Neuronal stem cell (in vitro differentiated cells): ENCODE measurements around the gene MIER3.

Experiments used
- DNase-seq: peaks from one replicate; pipeline ENCODE4 v3.0.0-alpha.2; 2013; ENCODE audit warnings: low spot score
- H2AFZ ChIP-seq: one replicate; pipeline ENCODE4 v1.6.1; 2013; ENCODE audit warnings: mild to moderate bottlenecking, low read length, inconsistent platforms
- H2AK5ac ChIP-seq: 2 replicates; pipeline ENCODE4 v1.6.1; 2013; ENCODE audit warnings: low read depth, mild to moderate bottlenecking, inconsistent platforms, low read length, moderate library complexity, mixed read lengths
- H2BK120ac ChIP-seq: 2 replicates; pipeline ENCODE4 v1.6.1; 2013; ENCODE audit warnings: low read depth, mild to moderate bottlenecking, inconsistent platforms, low read length, moderate library complexity, mixed read lengths
- H2BK12ac ChIP-seq: one replicate; pipeline ENCODE4 v1.6.1; 2013; ENCODE audit warnings: low read length, inconsistent platforms
- H2BK15ac ChIP-seq: 2 replicates; pipeline ENCODE4 v1.6.1; 2013; ENCODE audit warnings: mild to moderate bottlenecking, low read length, inconsistent platforms, mixed read lengths
- H2BK5ac ChIP-seq: one replicate; pipeline ENCODE4 v1.6.1; 2013; ENCODE audit warnings: inconsistent platforms, mild to moderate bottlenecking, low read length, moderate library complexity
- H3K14ac ChIP-seq: one replicate; pipeline ENCODE4 v1.6.1; 2013; ENCODE audit warnings: low read length, inconsistent platforms
- H3K18ac ChIP-seq: 2 replicates; pipeline ENCODE4 v1.6.1; 2013; ENCODE audit warnings: low read length, inconsistent platforms
- H3K23ac ChIP-seq: 2 replicates; pipeline ENCODE4 v1.6.1; 2013; ENCODE audit warnings: low read depth, mild to moderate bottlenecking, mixed read lengths, low read length, inconsistent platforms; ENCODE audit not compliant: poor library complexity
- H3K27ac ChIP-seq: replicated peaks from 3 replicates; pipeline ENCODE4 v1.5.1; 2013; ENCODE audit warnings: low read length, inconsistent platforms
- H3K27me3 ChIP-seq, 3 experiments: 2 replicates each; pipeline ENCODE4 v1.6.1; 2013; ENCODE audit warnings: low read length in 3 of 3, mild to moderate bottlenecking in 2 of 3, inconsistent platforms in 1 of 3, low read depth in 1 of 3, mixed read lengths in 1 of 3, moderate library complexity in 1 of 3; ENCODE audit not compliant: control insufficient read depth in 3 of 3, insufficient read depth in 3 of 3
- H3K36me3 ChIP-seq, 2 donors: replicated peaks in 1 of 2; 2 replicates each; pipeline ENCODE4 v1.6.1; 2013; ENCODE audit warnings: low read length in 2 of 2; ENCODE audit not compliant: control insufficient read depth in 2 of 2, insufficient read depth in 2 of 2
- H3K4ac ChIP-seq: 2 replicates; pipeline ENCODE4 v1.6.1; 2013; ENCODE audit warnings: inconsistent platforms, mild to moderate bottlenecking, low read length, moderate library complexity
- H3K4me1 ChIP-seq, 2 donors: 1 replicate in 1 of 2; 2 replicates in 1 of 2; pipeline ENCODE4 v1.6.1; 2013; ENCODE audit warnings: low read length in 2 of 2, low read depth in 1 of 2; ENCODE audit not compliant: control insufficient read depth in 2 of 2, insufficient read depth in 1 of 2
- H3K4me2 ChIP-seq: one replicate; pipeline ENCODE4 v1.6.1; 2013; ENCODE audit warnings: mild to moderate bottlenecking, low read length, inconsistent platforms; ENCODE audit not compliant: insufficient read depth, poor library complexity, severe bottlenecking
- H3K4me3 ChIP-seq, 2 donors: 2 replicates each; pipeline ENCODE4 v1.5.1; 2013; ENCODE audit warnings: low read length in 2 of 2, mild to moderate bottlenecking in 2 of 2, inconsistent platforms in 1 of 2, moderate library complexity in 1 of 2
- H3K79me1 ChIP-seq: one replicate; pipeline ENCODE4 v1.6.1; 2013; ENCODE audit warnings: low read depth, mild to moderate bottlenecking, inconsistent platforms, low read length, moderate library complexity
- H3K9ac ChIP-seq: one replicate; pipeline ENCODE4 v1.6.1; 2013; ENCODE audit warnings: mild to moderate bottlenecking, low read depth, low read length, inconsistent platforms; ENCODE audit not compliant: poor library complexity
- H3K9me3 ChIP-seq, 2 donors: replicated peaks in 1 of 2; 2 replicates each; pipeline versions ENCODE3 to v1.6.1; 2013; ENCODE audit warnings: low read length in 2 of 2, mild to moderate bottlenecking in 2 of 2, inconsistent platforms in 1 of 2, low read depth in 1 of 2, mixed read lengths in 1 of 2, moderate library complexity in 1 of 2; ENCODE audit not compliant: control insufficient read depth in 2 of 2, insufficient read depth in 1 of 2
- H4K8ac ChIP-seq: one replicate; pipeline ENCODE4 v1.6.1; 2013; ENCODE audit warnings: low read depth, mild to moderate bottlenecking, inconsistent platforms, low read length, moderate library complexity
- H4K91ac ChIP-seq: one replicate; pipeline ENCODE4 v1.6.1; 2013; ENCODE audit warnings: low read length, low read depth, mild to moderate bottlenecking, inconsistent platforms; ENCODE audit not compliant: poor library complexity
- WGBS, 2 donors: extraction: QIAGEN DNeasy Blood & Tissue Kit; methylation state at CpG; one replicate each; pipeline ENCODE4 v1.1.7; 2013; ENCODE audit warnings: missing lambda C conversion rate in 2 of 2, mixed read lengths in 1 of 2; ENCODE audit not compliant: insufficient read length in 2 of 2, insufficient replicate concordance in 1 of 2; ENCODE audit errors: extremely low coverage in 2 of 2; 5-methylcytosine and 5-hydroxymethylcytosine counted together

The MIER3 gene

DNA sequence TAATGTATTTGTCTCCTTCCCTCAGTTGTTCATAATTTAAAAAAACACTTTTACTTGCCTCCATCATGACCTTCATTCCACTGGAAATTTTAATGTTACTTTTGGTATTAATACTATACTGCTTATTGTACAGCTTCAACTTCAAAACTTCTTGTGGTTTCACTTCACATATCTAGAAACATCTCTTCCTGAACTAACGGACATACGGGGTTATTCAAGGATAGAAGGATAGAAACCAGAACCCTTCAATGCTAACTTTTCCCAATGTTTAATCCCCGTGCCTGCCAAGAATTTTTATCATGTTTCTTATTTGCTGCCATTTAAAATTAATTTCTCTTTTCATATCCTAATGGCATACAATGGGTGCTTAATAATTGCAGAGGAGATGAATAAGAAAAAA is 78.9 kb downstream of the MIER3 start:
- no CpG with 5 or more reads among the region's 3 CpGs for WGBS, 2 donors
- H3K14ac ChIP-seq: no peak overlapping the region
- peaks cover 6 to 94% of the 10 kb centered on the region in 2 donors for H3K36me3 ChIP-seq

DNA sequence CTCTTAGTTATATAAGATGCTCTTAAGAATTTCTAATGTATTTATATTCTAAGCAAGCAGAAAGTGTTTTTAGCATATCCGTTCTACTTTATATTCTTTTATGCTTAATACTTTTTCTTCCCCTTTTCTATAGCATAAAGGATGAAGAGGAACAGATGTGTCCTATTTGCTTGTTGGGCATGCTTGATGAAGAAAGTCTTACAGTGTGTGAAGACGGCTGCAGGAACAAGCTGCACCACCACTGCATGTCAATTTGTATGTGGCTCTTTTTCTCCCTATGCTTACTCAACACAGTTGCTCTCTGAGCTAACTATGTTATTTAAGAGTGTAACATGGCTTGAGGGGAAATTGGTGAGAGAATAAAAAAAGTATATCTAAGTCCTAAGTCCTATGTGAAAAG is 80.1 kb downstream of the MIER3 start:
- no peak overlapping the region for H4K8ac ChIP-seq
- no peak overlapping the region for H3K14ac ChIP-seq
- H3K27me3 ChIP-seq: no peaks in the 10 kb centered on the region
- H3K23ac ChIP-seq: no peak overlapping the region
- no peak overlapping the region for H4K91ac ChIP-seq
- H3K4me3 ChIP-seq: no peak overlapping the region
- DNase-seq: no peak
- no peak overlapping the region for H2AK5ac ChIP-seq
- no CpG with 5 or more reads among the region's 2 CpGs for WGBS, 2 donors
- no peak overlapping the region for H2BK15ac ChIP-seq
- H3K4ac ChIP-seq: no peak overlapping the region
- H3K27ac ChIP-seq: no peak overlapping the region
- H2BK12ac ChIP-seq: no peak overlapping the region
- peaks cover 7 to 94% of the 10 kb centered on the region in 2 donors for H3K36me3 ChIP-seq
- H3K9me3 ChIP-seq: no peaks in the 10 kb centered on the region
- no peak overlapping the region for H3K4me2 ChIP-seq
- H3K9ac ChIP-seq: no peak overlapping the region
- no peaks in the 10 kb centered on the region for H3K4me1 ChIP-seq
- no peaks in the 10 kb centered on the region for H3K79me1 ChIP-seq
- H2BK120ac ChIP-seq: no peak overlapping the region
- no peak overlapping the region for H2AFZ ChIP-seq
- H3K18ac ChIP-seq: no peak overlapping the region
- H2BK5ac ChIP-seq: no peak overlapping the region

More for the DNA sequence above, 78.9 kb downstream of the MIER3 start:
- H2AK5ac ChIP-seq: no peak overlapping the region
- DNase-seq: no peak
- H3K9ac ChIP-seq: no peak overlapping the region
- no peaks in the 10 kb centered on the region for H3K4me1 ChIP-seq
- no peak overlapping the region for H3K4ac ChIP-seq
- no peak overlapping the region for H3K23ac ChIP-seq
- no peak overlapping the region for H3K27ac ChIP-seq
- H4K91ac ChIP-seq: no peak overlapping the region
- no peak overlapping the region for H2BK5ac ChIP-seq
- H3K4me3 ChIP-seq: no peak overlapping the region
- H3K9me3 ChIP-seq: no peaks in the 10 kb centered on the region
- no peak overlapping the region for H3K4me2 ChIP-seq
- no peak overlapping the region for H2BK120ac ChIP-seq
- H4K8ac ChIP-seq: no peak overlapping the region
- H3K27me3 ChIP-seq: no peaks in the 10 kb centered on the region
- no peak overlapping the region for H3K18ac ChIP-seq
- no peak overlapping the region for H2BK12ac ChIP-seq
- no peak overlapping the region for H2BK15ac ChIP-seq
- H3K79me1 ChIP-seq: no peaks in the 10 kb centered on the region
- no peak overlapping the region for H2AFZ ChIP-seq
